GM21529 (cell line): ENCODE measurements around the gene BRIP1.
"Not testable (repeated sequence)": the region's sequence is repeated elsewhere in the genome, so short reads cannot be mapped to it uniquely, and the experiment has no call there.

ENCODE experiments used
- ATAC-seq: cut with Tn5 transposase; IDR thresholded peaks from one replicate; pipeline ENCODE4 v1.9.1; 2021; ENCODE audit not compliant: unreplicated experiment

The BRIP1 gene

DNA sequence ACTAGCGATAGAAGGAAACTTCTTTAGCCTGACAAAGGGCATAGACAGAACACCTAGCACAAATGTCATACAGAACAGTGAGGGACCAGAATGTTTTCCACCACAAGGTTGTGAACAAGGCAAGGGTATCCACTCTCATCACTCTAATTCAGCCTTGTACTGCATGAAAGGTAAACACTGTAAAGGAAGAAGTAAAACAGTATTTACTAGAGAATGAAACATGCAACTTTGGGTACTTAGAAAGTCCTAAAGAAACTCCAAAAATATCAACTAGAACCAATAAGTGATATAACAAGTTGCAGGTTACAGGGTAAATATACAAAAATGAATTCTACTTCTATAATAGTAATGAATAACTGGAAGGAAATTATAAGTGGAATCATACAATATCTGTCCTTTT, 32.2 kb downstream of the BRIP1 start:
- no peak for ATAC-seq

DNA sequence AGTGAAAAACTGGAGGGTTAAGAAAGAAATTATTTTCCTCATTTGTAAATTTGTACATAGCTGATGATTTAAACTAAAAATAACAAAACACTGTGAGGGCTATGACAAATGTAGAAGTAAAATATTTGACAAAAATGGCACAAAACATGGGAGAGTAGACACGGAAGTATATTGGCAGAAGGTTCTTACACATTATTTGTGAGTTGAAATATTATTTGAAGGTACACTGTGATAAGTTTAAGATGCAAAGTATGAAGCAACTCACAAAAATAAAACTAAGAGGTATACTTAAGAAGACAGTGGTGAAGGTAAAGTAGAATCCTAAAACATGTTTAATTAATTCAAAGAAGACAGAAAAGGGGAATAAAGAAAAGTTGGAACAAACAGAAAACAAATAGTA, 34.6 kb downstream of the BRIP1 start:
- no peak for ATAC-seq

DNA sequence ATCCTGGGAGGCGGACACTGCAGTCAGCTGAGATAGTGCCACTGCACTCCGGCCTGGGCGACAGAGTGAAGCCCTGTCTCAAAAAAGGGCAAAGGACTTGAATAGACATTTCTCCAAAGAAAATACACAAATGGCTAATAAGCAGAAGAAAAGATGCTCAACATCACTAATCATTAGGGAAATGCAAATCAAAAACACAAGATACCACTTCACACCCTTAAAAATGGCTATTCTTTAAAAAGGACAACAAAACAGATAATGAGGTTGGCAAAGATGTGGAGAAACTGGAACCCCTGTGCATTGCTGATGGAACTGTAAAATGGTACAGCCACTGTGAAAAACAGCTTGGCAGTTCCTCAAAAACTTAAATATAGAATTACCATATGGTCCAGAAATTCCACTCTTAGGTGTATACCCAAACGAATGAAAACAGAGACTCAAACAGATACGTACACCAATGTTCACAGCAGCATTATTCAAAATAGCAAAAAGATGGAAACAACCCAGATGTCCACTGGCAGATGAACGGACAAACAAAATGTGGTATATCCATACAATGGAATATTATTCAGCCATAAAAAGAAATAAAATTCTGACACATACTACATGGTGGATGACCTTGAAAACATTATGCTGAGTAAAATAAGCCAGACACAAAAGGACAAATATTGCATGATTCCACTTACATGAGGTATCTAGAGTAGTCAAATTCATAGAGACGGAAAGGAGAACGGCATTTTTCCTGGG, 35.5 kb downstream of the BRIP1 start:
- no peak for ATAC-seq

DNA sequence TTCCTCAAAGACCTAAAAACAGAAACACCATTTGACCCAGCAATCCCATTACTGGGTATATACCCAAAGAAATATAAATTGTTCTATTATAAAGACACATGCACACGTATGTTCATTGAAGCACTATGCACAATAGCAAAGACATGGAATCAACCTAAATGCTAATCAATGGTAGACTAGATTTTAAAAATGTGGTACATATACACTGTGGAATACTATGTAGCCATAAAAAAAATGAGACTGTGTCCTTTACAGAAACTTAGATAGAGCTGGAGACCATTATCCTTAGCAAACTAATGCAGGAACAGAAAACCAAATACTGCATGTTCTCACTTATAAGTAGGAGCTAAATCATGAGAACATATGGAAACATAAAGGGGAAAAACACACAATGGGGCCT, 36.5 kb downstream of the BRIP1 start:
- not testable (repeated sequence) for ATAC-seq

DNA sequence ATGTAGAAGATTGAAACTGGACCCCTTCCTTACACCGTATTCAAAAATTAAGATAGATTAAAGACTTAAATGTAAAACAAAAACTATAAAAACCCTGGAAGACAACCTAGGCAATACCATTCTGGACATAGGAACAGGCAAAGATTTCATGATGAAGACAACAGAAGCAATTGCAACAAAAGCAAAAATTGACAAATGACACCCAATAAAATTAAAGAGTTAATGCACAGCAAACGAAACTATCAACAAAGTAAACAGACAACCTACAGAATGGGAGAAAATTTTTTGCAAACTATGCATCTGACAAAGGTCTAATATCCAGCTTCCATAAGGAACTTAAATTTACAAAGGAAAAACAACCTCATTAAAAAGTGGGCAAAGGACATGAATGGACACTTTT, 37.1 kb downstream of the BRIP1 start:
- ATAC-seq, result not testable (repeated sequence)

DNA sequence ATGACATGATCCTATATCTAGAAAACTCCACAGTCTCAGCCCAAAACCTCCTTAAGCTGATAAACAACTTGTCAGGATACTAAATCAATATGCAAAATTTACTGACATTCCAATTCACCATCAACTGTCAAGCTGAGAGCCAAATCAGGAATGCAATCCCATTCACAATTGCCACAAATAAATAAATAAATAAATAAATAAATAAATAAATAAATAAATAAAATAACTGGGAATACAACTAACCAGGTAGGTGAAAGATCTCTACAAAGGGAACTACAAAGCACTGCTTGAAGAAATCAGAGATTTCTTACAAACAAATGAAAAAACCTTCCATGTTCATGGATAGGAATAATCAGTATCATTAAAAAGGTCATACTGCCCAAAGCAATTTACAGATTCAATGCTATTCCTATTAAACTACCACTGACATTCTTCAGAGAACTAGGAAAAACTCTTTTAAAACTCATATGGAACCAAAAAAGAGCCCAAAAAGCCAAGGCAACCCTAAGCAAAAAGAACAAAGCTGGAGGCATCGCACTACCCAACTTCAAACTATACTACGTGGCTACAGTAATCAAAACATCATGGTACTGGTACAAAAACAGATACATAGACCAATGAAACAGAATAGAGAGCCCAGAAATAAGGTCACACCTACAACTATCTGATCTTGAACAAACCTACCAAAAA, 37.7 kb downstream of the BRIP1 start:
- no peak for ATAC-seq

DNA sequence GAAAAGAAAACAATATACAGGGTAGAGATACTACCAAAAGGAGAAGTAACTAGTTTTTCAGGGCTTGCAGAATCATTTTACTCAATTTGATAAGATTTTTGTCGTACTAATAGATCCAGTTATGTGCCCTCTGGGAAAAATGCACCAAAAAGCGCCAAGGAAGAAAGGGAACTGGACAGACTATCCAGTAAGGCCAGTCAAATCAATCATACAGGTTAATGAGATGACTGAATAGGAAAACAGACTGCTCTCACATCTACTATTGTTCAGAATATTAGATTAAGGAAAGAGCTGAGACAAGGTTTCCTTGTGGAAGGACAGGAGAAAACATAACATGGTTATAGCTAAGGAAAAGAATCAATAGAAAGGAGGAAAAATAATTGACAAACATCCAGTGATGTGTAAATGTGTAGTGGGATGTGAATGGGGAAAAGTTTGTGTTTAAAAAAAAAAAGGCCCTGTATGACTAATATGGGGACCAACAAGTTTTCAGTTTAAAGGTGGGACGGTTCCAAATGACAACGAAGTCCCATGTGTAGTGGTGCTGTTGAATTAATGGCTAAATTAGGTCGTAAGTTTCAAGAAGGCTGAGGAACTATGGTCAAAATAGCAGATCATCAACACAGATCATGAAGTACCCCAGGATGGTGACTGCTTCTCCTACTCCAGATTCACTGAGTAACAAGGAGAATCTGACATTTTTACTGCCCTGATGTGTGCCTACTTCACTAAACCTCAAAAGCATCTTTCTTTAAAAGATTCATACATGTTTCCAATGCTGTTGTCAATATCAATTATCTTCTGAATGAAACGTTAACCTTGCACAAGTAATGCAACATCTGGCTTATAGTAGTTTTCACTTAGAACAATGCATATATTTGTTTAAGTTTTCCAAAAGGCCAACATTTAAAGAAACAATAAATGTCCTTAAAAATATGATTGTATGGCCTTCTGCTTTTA, 40.7 kb downstream of the BRIP1 start:
- no peak for ATAC-seq

DNA sequence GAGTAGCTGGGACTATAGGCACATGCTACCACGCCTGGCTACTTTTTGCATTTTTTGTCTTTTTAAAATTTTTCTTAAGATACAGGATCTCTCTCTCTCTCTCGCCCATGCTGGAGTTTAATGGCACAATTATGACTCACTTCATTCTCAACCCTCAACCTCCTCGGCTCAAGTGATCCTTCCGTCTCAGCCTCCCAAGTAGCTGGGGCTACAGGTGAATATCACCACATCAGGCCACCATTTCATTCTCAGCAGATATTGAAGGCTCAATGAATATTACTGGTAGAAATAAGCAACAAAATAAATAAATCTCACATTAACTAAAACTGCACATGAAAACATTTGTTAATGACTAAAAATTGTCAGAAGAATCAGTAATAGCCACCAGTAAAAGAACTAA, 41.7 kb downstream of the BRIP1 start:
- no peak for ATAC-seq

DNA sequence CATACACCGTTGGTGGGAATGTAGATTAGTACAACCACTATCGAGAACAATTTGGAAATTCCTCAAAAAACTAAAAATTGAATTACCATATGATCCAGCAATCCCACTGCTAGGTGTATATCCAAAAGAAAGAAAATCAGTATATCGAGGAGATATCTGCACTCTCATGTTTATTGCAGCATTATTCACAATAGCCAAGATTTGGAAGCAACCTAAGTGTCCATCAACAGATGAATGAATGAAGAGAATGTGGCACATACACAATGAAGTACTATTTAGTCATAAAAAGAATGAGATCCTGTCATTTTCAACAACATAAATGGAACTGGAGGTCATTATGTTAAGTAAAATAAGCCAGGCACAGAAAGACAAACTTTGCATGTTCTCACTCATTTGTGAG, 44.1 kb downstream of the BRIP1 start:
- not testable (repeated sequence) for ATAC-seq

DNA sequence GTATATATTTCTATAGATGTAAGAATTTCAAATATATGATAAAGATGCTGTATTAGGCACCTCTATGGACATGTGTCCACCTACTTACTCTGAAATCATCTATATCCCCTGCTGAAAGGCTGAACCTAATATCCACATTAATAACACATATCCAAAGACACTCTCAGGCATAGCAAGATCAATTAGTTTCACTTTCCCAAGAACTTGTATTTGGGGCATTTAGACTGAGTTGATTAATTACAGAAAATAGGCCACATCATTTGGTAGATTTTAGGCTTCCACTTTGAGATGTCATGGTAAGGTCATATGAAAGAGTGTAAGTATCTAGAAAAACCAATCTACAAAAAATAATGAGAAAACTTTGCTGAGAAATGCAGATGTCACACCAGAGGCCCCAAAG, 45.1 kb downstream of the BRIP1 start:
- ATAC-seq, result no peak

DNA sequence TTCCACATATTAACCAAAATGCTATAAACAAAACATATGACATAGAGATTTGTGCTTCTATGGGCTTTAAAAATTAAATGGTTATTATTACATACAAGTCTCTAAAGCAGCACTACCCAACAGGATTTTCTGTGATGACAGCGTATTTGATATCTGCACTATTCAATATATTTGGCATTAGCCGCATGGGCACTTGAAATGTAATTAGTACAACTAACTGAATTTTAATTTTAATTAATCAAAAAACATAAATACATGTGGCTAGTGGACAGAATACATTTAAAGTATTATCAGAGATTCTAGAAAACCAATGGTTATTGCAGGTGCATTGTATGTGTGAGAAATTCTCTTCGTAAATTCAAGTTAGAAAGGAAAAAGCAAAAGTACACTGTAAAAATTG, 45.9 kb downstream of the BRIP1 start:
- ATAC-seq, result no peak

DNA sequence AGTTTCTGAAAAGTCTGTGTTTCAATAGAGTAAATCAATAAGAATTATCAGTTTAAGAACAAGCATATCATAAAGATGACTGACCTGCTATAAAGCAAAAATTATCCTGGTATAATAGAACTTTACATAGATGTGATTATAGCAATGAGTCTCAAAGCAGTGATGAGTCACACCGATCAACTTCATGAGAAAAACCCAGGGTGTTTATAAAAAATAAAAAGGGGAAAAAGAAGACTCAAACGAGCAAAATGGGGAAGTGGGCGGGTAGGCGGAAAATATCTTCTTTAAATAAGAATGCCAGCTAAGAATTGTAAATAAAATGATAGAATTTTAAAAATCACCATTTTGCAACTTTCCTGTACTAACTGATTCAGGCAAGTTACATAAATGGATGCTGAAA, 46.8 kb downstream of the BRIP1 start:
- no peak for ATAC-seq

DNA sequence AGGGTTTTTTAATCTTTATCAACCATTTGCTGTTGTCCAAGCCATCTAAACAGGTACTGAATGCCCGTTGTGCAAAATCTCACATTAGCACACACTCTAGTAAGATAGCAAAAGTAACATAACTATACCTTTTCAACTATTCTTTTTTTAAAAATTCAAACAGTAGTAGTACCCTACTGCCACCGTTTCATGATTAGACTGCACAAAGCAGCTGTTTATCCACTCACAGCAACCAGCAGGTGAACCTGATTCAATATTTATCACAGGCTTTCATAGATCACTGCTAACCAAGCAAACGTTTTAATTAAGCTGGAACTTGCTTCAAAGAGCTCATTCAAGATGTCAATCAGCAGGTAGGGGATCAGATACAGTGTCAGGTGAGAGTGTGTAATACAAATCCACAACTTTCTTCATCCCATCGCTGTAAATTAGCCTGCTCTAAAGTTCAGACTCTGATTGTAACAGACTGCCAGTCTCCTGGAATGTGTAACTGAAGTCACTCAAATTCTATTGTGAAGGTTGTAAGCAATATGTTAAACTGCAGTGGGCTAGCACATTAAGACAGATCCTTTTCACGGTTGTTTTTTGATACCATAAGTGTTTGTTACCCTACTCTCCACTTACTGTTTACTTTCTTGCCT, 47.3 kb downstream of the BRIP1 start:
- ATAC-seq, result no peak

DNA sequence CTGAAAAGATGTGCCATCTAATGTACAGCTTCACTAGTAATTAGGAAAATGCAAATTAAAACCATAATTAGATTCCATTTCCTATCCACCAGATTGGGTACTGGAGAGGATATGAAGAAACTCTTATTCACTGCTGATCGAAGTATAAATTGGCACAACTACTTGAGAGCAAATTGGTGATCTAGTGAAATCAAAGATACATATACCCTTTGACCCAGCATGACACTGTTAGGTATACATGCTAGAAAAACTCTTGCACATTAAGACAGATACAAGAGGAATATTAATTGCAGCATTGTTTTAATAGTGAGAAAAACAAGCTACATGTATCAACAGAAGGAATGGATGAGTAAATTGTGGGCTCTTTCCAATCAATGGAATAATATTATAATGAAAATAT, 48.8 kb downstream of the BRIP1 start:
- no peak for ATAC-seq

DNA sequence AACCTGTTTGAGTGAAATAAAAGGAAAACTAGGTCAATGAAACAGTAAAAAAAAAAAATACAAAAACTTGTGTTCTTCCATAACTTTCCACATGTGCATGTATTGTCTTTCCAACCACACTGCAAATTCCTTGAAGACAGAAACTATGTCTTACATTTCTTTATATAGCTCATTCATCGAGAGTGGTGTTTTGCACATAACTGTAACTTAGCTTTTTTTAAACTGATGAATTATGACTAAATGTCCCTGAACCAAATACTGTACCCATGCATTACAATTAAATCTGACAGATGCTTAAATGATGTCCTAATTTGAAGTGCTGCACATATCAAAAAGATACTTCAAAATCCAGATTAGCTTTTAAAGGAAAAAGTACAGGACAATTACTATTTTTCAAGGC, 50.1 kb downstream of the BRIP1 start:
- ATAC-seq, result no peak

DNA sequence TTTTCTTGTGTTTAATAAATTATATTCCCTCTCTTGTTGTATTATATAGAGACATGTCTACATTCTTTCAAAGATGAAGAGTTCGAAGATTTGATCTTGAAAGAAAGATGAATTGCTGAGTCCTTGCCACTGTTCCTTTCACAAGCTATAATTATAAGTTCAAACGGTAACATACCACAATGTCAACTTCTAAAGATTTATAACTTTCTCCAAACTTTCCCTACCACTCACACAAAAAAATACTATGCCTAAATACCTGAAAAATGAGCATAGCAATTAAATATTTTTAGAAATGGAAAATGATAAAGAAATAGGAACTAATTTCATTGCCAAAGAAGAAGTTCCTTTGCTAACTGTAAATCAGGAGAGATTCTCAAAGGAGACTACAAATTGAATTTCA, 50.6 kb downstream of the BRIP1 start:
- no peak for ATAC-seq

DNA sequence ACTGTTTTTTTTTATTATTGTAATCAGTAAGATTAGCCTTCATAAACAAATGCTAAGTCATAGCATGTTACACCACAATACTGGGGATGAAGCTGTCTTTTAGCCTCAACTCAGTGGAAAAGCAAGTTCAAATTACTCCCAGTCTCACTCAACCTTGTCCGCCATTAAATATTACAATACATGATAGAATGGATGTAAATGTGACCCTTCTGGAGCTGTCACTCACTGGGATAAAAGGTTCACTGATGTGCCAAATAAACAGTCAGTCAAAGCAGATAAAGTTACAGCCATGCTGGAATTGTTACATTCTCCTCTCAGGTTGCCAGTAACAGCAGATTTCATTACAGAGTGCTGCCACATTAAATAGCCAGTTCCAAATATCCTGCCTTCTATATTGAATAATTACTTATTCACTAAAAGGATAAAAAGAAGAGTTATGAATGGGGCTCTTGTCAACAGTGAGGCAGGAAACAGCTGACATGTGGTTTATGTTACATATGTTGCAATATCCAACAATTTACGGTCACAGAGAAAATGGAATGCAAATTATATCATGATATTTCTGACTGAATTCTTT, 53.4 kb downstream of the BRIP1 start:
- ATAC-seq, result no peak

DNA sequence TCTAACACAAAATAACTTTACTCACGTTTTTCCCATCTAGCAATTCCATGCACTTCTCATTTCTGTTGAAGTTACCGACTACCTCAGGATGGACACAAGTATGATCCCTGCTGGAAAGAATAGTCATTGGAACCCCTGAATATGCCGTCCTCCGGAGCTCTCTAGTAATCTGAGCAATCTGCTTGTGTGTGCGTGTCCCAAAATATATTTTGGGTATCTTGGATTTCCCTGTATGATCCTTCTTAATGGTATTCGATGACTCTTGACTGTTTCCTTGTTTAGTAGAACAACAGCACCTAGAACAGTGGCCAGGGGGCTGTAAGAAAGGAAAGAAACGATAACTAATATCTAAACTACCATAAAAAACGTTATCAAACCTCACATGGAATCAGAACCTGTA, 54.9 kb downstream of the BRIP1 start:
- ATAC-seq, result no peak

DNA sequence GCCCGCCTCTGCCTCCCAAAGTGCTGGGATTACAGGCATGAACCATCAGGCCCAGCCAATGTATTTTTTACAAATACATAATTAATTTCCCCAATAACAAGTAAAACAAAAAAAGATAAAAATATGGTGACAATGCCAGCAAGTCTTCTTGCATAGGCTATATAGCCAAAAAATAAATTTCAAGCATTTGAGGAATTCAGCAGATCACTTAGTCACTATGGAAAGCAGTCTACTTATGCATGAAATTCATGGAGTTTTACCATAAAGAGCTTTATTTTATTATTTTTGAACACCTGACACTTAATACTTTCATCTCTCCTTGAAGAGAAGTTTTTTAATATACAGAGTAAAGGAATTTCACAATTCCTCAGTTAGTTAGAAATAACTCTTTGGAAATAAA, 56.4 kb downstream of the BRIP1 start:
- ATAC-seq, result no peak

DNA sequence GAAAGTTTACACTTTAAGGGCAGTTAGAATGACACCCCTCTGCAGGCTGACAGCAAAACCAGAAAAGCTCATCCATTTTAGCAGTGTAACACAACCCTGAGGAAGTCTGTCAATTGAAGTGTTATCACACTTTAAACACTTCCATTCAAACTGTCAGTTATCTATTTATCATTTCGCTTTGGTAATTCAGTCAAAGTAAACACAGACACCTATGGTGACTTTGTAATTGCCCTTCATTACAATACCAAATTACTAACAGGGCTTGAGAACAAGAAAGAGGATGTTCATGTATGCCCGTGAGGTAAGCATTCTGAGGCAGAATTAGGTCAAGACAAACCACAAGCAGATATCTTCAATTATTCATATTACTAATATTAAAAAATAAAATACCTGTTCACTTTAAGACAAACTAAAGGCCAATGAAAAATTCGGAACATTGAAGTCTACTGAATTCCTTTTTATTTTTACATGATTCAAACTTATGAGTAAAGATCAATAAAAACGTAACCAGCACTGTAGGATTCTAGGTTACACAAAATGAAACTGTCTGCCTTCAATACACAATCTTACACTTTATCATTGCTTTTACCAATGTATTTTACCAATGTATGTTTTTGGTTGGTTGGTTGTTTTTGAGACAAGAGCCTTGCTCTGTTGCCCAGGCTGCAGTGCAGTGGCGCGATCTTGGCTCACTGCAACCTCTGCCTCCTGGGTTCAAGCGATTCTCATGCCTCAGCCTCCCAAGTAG, 57.1 kb downstream of the BRIP1 start:
- ATAC-seq, result no peak
